PFSK-1 (cell line): Measurements from ENCODE around the gene MOB1B.

Experiments used
- FOXP2 ChIP-seq: optimal IDR thresholded peaks from 2 replicates; pipeline ENCODE3; 2011; ENCODE audit warnings: borderline replicate concordance, control low read depth, inconsistent platforms; ENCODE audit not compliant: insufficient read depth; ENCODE audit errors: extremely low read length, extremely low read depth
- POLR2AphosphoS5 ChIP-seq: IDR thresholded peaks from 2 replicates; pipeline ENCODE4 v1.6.1; 2012; ENCODE audit warnings: low read depth, mild to moderate bottlenecking, control low read depth, low read length, moderate library complexity
- REST ChIP-seq, 2 experiments: IDR thresholded peaks; 2 replicates each; pipeline versions ENCODE4 v1.6.1 to v1.8.0; 2011 to 2012; ENCODE audit warnings: low read depth in 2 of 2, low read length in 2 of 2, control low read depth in 1 of 2, inconsistent platforms in 1 of 2, mild to moderate bottlenecking in 1 of 2, moderate library complexity in 1 of 2; ENCODE audit not compliant: insufficient read depth in 1 of 2
- SIN3A ChIP-seq: IDR thresholded peaks from 2 replicates; pipeline ENCODE4 v1.6.1; 2012; ENCODE audit warnings: mild to moderate bottlenecking, low read length, moderate library complexity, borderline replicate concordance; ENCODE audit not compliant: insufficient read depth
- TAF1 ChIP-seq: IDR thresholded peaks from 2 replicates; pipeline ENCODE4 v1.6.1; 2012; ENCODE audit warnings: low read length, control low read depth, borderline replicate concordance; ENCODE audit not compliant: insufficient read depth

MOB1B gene

GRCh38 chr4:70994387-70995099 lies 92.4 kb downstream of the MOB1B start:
- TF ChIP-seq POLR2AphosphoS5 (no peak), SIN3A (no peak), FOXP2 (no peak), REST (IDR thresholded peaks at IDR 0.05; ENCODE audit: insufficient read depth in 1 of 2, low read depth in 2 of 2, low read length in 2 of 2) (no peak), TAF1 (no peak)

GRCh38 chr4:70996018-70996360 lies 93.8 kb downstream of the MOB1B start:
- TF ChIP-seq TAF1 = no peak
- no peak for TF ChIP-seq REST (IDR thresholded peaks at IDR 0.05; ENCODE audit: insufficient read depth in 1 of 2, low read depth in 2 of 2, low read length in 2 of 2)
- TF ChIP-seq FOXP2 = no peak
- no peak for TF ChIP-seq SIN3A
- TF ChIP-seq POLR2AphosphoS5 = no peak

GRCh38 chr4:70997036-70997435 lies 94.9 kb downstream of the MOB1B start:
- TF ChIP-seq POLR2AphosphoS5 (no peak), REST (IDR thresholded peaks at IDR 0.05; ENCODE audit: insufficient read depth in 1 of 2, low read depth in 2 of 2, low read length in 2 of 2) (no peak), SIN3A (no peak), TAF1 (no peak), FOXP2 (no peak)

GRCh38 chr4:70997546-70997945 lies 95.4 kb downstream of the MOB1B start:
- TF ChIP-seq TAF1 (no peak), POLR2AphosphoS5 (no peak), REST (IDR thresholded peaks at IDR 0.05; ENCODE audit: insufficient read depth in 1 of 2, low read depth in 2 of 2, low read length in 2 of 2) (no peak), FOXP2 (no peak), SIN3A (no peak)
